Endodermal cell (in vitro differentiated cells): ENCODE data around the gene ABCD1. TPM values are rescaled to one million over a fixed set of nuclear protein-coding genes. Genes with fewer than 3 reads are reported as not detected.
"Not testable (repeated sequence)": the region's sequence is repeated elsewhere in the genome, so short reads cannot be mapped to it uniquely, and the experiment has no call there.

ENCODE experiments used
- DNase-seq: peaks from one replicate; pipeline ENCODE4 v3.0.0-alpha.2; 2017
- H3K27ac ChIP-seq: 2 replicates; pipeline ENCODE4 v1.5.1; 2013; ENCODE audit warnings: mild to moderate bottlenecking, low read depth, low read length, moderate library complexity
- H3K27me3 ChIP-seq: 2 replicates; pipeline ENCODE4 v1.6.1; 2013; ENCODE audit warnings: mild to moderate bottlenecking, low read length, moderate library complexity; ENCODE audit not compliant: insufficient read depth, control insufficient read depth, poor library complexity, severe bottlenecking
- H3K36me3 ChIP-seq: 2 replicates; pipeline ENCODE4 v1.7.0; 2013; ENCODE audit warnings: mild to moderate bottlenecking, low read length, moderate library complexity; ENCODE audit not compliant: control insufficient read depth, insufficient read depth
- H3K4me1 ChIP-seq: one replicate; pipeline ENCODE4 v1.7.0; 2013; ENCODE audit warnings: low read length; ENCODE audit not compliant: control insufficient read depth, insufficient read depth
- H3K4me3 ChIP-seq: 2 replicates; pipeline ENCODE4 v1.5.1; 2013; ENCODE audit warnings: mild to moderate bottlenecking, low read length, moderate library complexity
- H3K9ac ChIP-seq: 2 replicates; pipeline ENCODE4 v1.6.1; 2013; ENCODE audit warnings: mild to moderate bottlenecking, low read length, moderate library complexity; ENCODE audit not compliant: poor library complexity, severe bottlenecking; ENCODE audit errors: extremely low read depth
- H3K9me3 ChIP-seq: 2 replicates; pipeline ENCODE4 v1.6.1; 2013; ENCODE audit warnings: mild to moderate bottlenecking, low read length, moderate library complexity; ENCODE audit not compliant: control insufficient read depth
- H3K27ac Mint-ChIP-seq: 2 replicates; pipeline ENCODE4 v1.8.0; 2020; ENCODE audit warnings: mixed read lengths
- H3K27me3 Mint-ChIP-seq: 2 replicates; pipeline ENCODE4 v1.8.0; 2021; ENCODE audit warnings: mild to moderate bottlenecking, mixed read lengths; ENCODE audit not compliant: insufficient read depth
- H3K36me3 Mint-ChIP-seq: 2 replicates; pipeline ENCODE4 v1.8.0; 2020; ENCODE audit warnings: low read depth, mixed read lengths
- H3K4me1 Mint-ChIP-seq: 2 replicates; pipeline ENCODE4 v1.8.0; 2020; ENCODE audit warnings: mixed read lengths
- H3K4me3 Mint-ChIP-seq: 2 replicates; pipeline ENCODE4 v1.8.0; 2020; ENCODE audit warnings: mild to moderate bottlenecking, moderate library complexity, mixed read lengths
- H3K9me3 Mint-ChIP-seq: 2 replicates; pipeline ENCODE4 v1.8.0; 2020; ENCODE audit warnings: mild to moderate bottlenecking, mixed read lengths
- CTCF ChIP-seq: fragments of 200-600 bp; sonication (generic); conservative IDR thresholded peaks from 2 replicates; pipeline ENCODE4 v1.5.0; 2021; ENCODE audit warnings: antibody characterized with exemption, mild to moderate bottlenecking
- WGBS, 2 experiments: methylation state at CpG; one replicate each; pipeline versions ENCODE4 v1.1.5 to v1.1.7; 2013; ENCODE audit warnings: missing lambda C conversion rate in 2 of 2, mixed read lengths in 1 of 2; ENCODE audit not compliant: insufficient coverage in 1 of 2, insufficient read length in 1 of 2; 5-methylcytosine and 5-hydroxymethylcytosine counted together
- total RNA-seq, 2 donors: library from RNA; stranded (reverse); fragmentation: NEBNext Ultra II Directional in 1 of 2; extraction: Animal tissue kit (Norgen Biotek cat#: 25700) in 1 of 2; gene quantifications; 2 replicates in 1 of 2; 3 replicates in 1 of 2; pipeline ENCODE4 v1.2.1, GENCODE V29; 2021

The ABCD1 gene
- total RNA-seq, 2 donors from 2014 or later: 17.9 to 18.2 TPM

GRCh38 chrX:153743468-153744209 is 19.0 kb downstream of the ABCD1 start:
- H3K36me3 ChIP-seq, H3K4me1 ChIP-seq, H3K27me3 Mint-ChIP-seq, H3K9me3 ChIP-seq, H3K27me3 ChIP-seq, H3K4me1 Mint-ChIP-seq, H3K36me3 Mint-ChIP-seq, H3K4me3 ChIP-seq, H3K9ac ChIP-seq, H3K27ac ChIP-seq: not testable (repeated sequence)
- H3K27ac Mint-ChIP-seq: peak overlapping the region; percentile 55
- 48 to 81% methylated on average over 3 to 22 of the region's 35 CpGs for WGBS, 2 experiments
- peak; percentile 35 for TF ChIP-seq CTCF
- DNase-seq: peak; percentile 88
- peak overlapping the region; percentile 50 for H3K4me3 Mint-ChIP-seq
- H3K9me3 Mint-ChIP-seq: peaks cover 60% of the 10 kb centered on the region

GRCh38 chrX:153744210-153745066 is 19.8 kb downstream of the ABCD1 start:
- Histone ChIP-seq H3K9ac (no peak overlapping the region), H3K4me3 (no peak overlapping the region), H3K9me3 (no peaks in the 10 kb centered on the region), H3K4me1 (no peaks in the 10 kb centered on the region), H3K36me3 (no peaks in the 10 kb centered on the region), H3K27me3 (no peaks in the 10 kb centered on the region), H3K27ac (no peak overlapping the region)
- no peaks in the 10 kb centered on the region for H3K4me1 Mint-ChIP-seq
- peak overlapping the region; percentile 50 for H3K4me3 Mint-ChIP-seq
- DNase-seq: peak; percentile 85
- 47% methylated on average over 37 of the region's 38 CpGs; no CpG with 5 or more reads in 1 of the 2 experiments for WGBS, 2 experiments
- H3K9me3 Mint-ChIP-seq: peaks cover 58% of the 10 kb centered on the region
- peaks cover 4% of the 10 kb centered on the region for H3K36me3 Mint-ChIP-seq
- H3K27me3 Mint-ChIP-seq: peaks cover 5% of the 10 kb centered on the region
- TF ChIP-seq CTCF: peak; percentile 62
- peak overlapping the region; percentile 55 for H3K27ac Mint-ChIP-seq

GRCh38 chrX:153745067-153745433 is 20.4 kb downstream of the ABCD1 start:
- Mint-ChIP-seq H3K4me3 (peak overlapping the region; percentile 50), H3K9me3 (peaks cover 58% of the 10 kb centered on the region)
- H3K9me3 ChIP-seq, H3K36me3 Mint-ChIP-seq, H3K4me1 Mint-ChIP-seq, H3K9ac ChIP-seq, DNase-seq, H3K4me1 ChIP-seq, H3K27ac Mint-ChIP-seq, H3K27me3 Mint-ChIP-seq, H3K36me3 ChIP-seq, H3K27me3 ChIP-seq, H3K4me3 ChIP-seq, H3K27ac ChIP-seq: not testable (repeated sequence)
- WGBS, 2 experiments: 86 to 88% methylated on average over 1 to 12 of the region's 12 CpGs
